Endothelial cell of umbilical vein (primary cell): Measurements from ENCODE around the gene NFE2L1. TPM values are rescaled to one million over a fixed set of nuclear protein-coding genes. Genes with fewer than 3 reads are reported as not detected.

Source experiments
- BruUV-seq: library from RNA; stranded (reverse); fragments of 400-500 nt; replicated peaks from 2 replicates; lab custom pipeline; 2021; lab: Mats Ljungman, UMichigan
- CTCF ChIA-PET: fragments of 300-600, 350-600 bp; sonication (Branson Sonifier 250); formaldehyde crosslinking; loops from one replicate; lab custom pipeline; 2021; ENCODE audit warnings: antibody characterized with exemption, inconsistent platforms; lab: Charles Lee
- POLR2A ChIA-PET: fragments of 300-600, 350-600 bp; sonication (Branson Sonifier 250); formaldehyde crosslinking; loops from one replicate; lab custom pipeline; 2021; ENCODE audit warnings: antibody characterized with exemption, inconsistent platforms; lab: Charles Lee
- DNase-seq: peaks from one replicate; pipeline ENCODE4 v3.0.0-alpha.2; 2011; ENCODE audit warnings: low read depth, low spot score
- FAIRE-seq: peaks from 2 replicates; lab custom pipeline; 2011; peaks lifted over from hg19 to GRCh38; lab: Jason Lieb, UNC
- H2AFZ ChIP-seq: 2 replicates; pipeline ENCODE4 v1.6.0; 2012; ENCODE audit warnings: low read depth, low read length, control low read depth, inconsistent platforms
- H3K27ac ChIP-seq: 2 replicates; pipeline ENCODE4 v1.5.1; 2011; ENCODE audit warnings: low read depth, mild to moderate bottlenecking, control low read depth, low read length, moderate library complexity; ENCODE audit not compliant: insufficient read depth
- H3K27me3 ChIP-seq, 2 experiments: 2 replicates each; pipeline versions ENCODE4 v1.6.0 to v1.6.1; 2011; ENCODE audit warnings: low read length in 2 of 2, mixed read lengths in 1 of 2; ENCODE audit not compliant: control insufficient read depth in 2 of 2, insufficient read depth in 2 of 2
- H3K36me3 ChIP-seq, 2 experiments: 2 replicates in 1 of 2; 3 replicates in 1 of 2; pipeline ENCODE4 v1.5.1; 2011; ENCODE audit warnings: low read length in 2 of 2, mild to moderate bottlenecking in 1 of 2, moderate library complexity in 1 of 2; ENCODE audit not compliant: control insufficient read depth in 2 of 2, insufficient read depth in 2 of 2; ENCODE audit errors: extremely low read depth in 1 of 2
- H3K4me1 ChIP-seq: 3 replicates; pipeline ENCODE4 v1.5.1; 2011; ENCODE audit warnings: mild to moderate bottlenecking, low read length; ENCODE audit not compliant: control insufficient read depth, insufficient read depth; ENCODE audit errors: extremely low read depth
- H3K4me2 ChIP-seq: 2 replicates; pipeline ENCODE4 v1.6.1; 2011; ENCODE audit warnings: low read length, control low read depth, mixed read lengths; ENCODE audit not compliant: insufficient read depth
- H3K4me3 ChIP-seq, 3 experiments: fragments of 200-600 bp in 1 of 3; sonication (generic), shearing (Covaris generic) in 1 of 3; replicated peaks in 1 of 3; 2 replicates each; pipeline ENCODE4 v1.5.1; 2011 to 2016; ENCODE audit warnings: control low read depth in 3 of 3, low read length in 3 of 3, mild to moderate bottlenecking in 2 of 3, inconsistent platforms in 1 of 3, low read depth in 1 of 3, moderate library complexity in 1 of 3; ENCODE audit not compliant: insufficient read depth in 1 of 3
- H3K79me2 ChIP-seq: 2 replicates; pipeline ENCODE4 v1.6.0; 2012; ENCODE audit warnings: low read length, inconsistent platforms; ENCODE audit not compliant: control insufficient read depth, insufficient read depth
- H3K9ac ChIP-seq: replicated peaks from 2 replicates; pipeline ENCODE3; 2011; ENCODE audit warnings: low read length, control low read depth; ENCODE audit not compliant: insufficient read depth; ENCODE audit errors: extremely low read depth
- H3K9me1 ChIP-seq: replicated peaks from 3 replicates; pipeline ENCODE4 v1.6.0; 2011; ENCODE audit warnings: mild to moderate bottlenecking, low read length; ENCODE audit not compliant: control insufficient read depth, insufficient read depth; ENCODE audit errors: extremely low read depth
- H3K9me3 ChIP-seq: replicated peaks from 2 replicates; pipeline ENCODE4 v1.5.1; 2012; ENCODE audit warnings: low read length, inconsistent platforms; ENCODE audit not compliant: control insufficient read depth, insufficient read depth
- H4K20me1 ChIP-seq: replicated peaks from 2 replicates; pipeline ENCODE3; 2011; ENCODE audit warnings: mild to moderate bottlenecking, low read length; ENCODE audit not compliant: control insufficient read depth, insufficient read depth; ENCODE audit errors: extremely low read depth
- FOS ChIP-seq: IDR thresholded peaks from 2 replicates; pipeline ENCODE4 v1.6.1; 2011; ENCODE audit warnings: mild to moderate bottlenecking, low read length, moderate library complexity, borderline replicate concordance; ENCODE audit not compliant: insufficient read depth
- GATA2 ChIP-seq: IDR thresholded peaks from 2 replicates; pipeline ENCODE4 v1.7.0; 2011; ENCODE audit warnings: low read depth, mild to moderate bottlenecking, moderate library complexity, mixed read lengths, low read length; ENCODE audit not compliant: insufficient read length, insufficient read depth
- JUN ChIP-seq: IDR thresholded peaks from 2 replicates; pipeline ENCODE4 v1.6.1; 2011; ENCODE audit warnings: borderline replicate concordance, low read depth; ENCODE audit not compliant: insufficient read length, insufficient read depth
- MYC ChIP-seq: IDR thresholded peaks from one replicate; pipeline ENCODE4 v1.6.1; 2011; ENCODE audit warnings: mild to moderate bottlenecking, low read depth, low read length
- POLR2A ChIP-seq: IDR thresholded peaks from 2 replicates; pipeline ENCODE4 v1.6.1; 2012; ENCODE audit warnings: low read depth, mild to moderate bottlenecking, control low read depth, low read length
- dilution Hi-C: fragments of 300-500 bp; cut with MboI; formaldehyde crosslinking; loops from one replicate; pipeline ENCODE4 v1.15.0; 2019; ENCODE audit warnings: low sequenced_read_pairs; ENCODE audit not compliant: extremely low pct_ligation_motif_present
- intact Hi-C: fragments of 100-400 bp; cut with micrococcal nuclease; formaldehyde crosslinking; loops from one replicate; pipeline ENCODE4 v1.10.0; 2022
- polyA plus RNA-seq, 4 experiments: library from polyadenylated mRNA; depleted of rRNA in 3 of 4; stranded (reverse) in 3 of 4; unstranded in 1 of 4; fragments of >200 nt; gene quantifications; 2 replicates each; pipeline versions ENCODE4 v1.2.1 to v1.2.3, GENCODE V29; 2011 to 2012; ENCODE audit warnings: missing spikeins in 1 of 4
- total RNA-seq: library from RNA; stranded (reverse); gene quantifications from 2 replicates; pipeline ENCODE4 v1.2.3, GENCODE V29; 2021
- TF ChIP-seq, protein P1 (sequence below): IDR thresholded peaks from 2 replicates; pipeline ENCODE4 v1.6.1; 2011; ENCODE audit not compliant: insufficient read depth, insufficient read length
- TF ChIP-seq, protein P2 (sequence below), 2 donors: IDR thresholded peaks; 1 replicate in 1 of 2; 2 replicates in 1 of 2; pipeline ENCODE4 v1.5.1; 2011; ENCODE audit warnings: low read length in 2 of 2, mild to moderate bottlenecking in 2 of 2, moderate library complexity in 2 of 2, control low read depth in 1 of 2, inconsistent platforms in 1 of 2, low read depth in 1 of 2; ENCODE audit not compliant: insufficient read depth in 1 of 2; ENCODE audit errors: extremely low read depth in 1 of 2

Gene NFE2L1
- total and polyA plus RNA-seq, 2 donors (not counting 3 experiments of a cell fraction or from before 2014, with no cell fraction given): 187 to 236 TPM

DNA sequence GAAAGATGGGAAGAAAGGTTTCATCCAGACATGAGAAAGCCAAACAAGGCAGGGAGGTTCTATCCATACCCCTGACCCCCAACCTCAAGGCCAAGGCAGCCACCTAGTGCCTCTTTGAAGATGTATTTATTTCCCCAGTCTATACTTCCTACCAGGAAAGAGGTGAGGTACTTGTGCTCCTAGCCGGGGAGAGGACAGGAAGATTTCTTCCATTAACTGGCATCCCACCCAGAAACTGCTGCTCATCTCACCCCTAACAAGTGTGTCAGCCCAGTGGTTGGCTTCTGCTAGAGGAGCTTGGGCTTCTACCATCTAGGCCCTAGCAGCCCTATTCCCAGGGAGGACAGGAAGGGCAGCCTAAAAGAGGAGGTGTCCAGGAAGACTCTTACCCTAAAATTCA lies 19.4 kb upstream of the NFE2L1 start:
- no peak for DNase-seq
- Histone ChIP-seq H3K9me3 (no peaks in the 10 kb centered on the region), H3K27ac (no peak overlapping the region), H3K27me3 (no peaks in the 10 kb centered on the region), H3K4me2 (no peak overlapping the region), H3K4me1 (peaks cover 21% of the 10 kb centered on the region), H2AFZ (no peak overlapping the region), H4K20me1 (no peaks in the 10 kb centered on the region), H3K79me2 (no peaks in the 10 kb centered on the region), H3K9me1 (no peaks in the 10 kb centered on the region), H3K36me3 (no peaks in the 10 kb centered on the region), H3K4me3 (no peak overlapping the region), H3K9ac (no peak overlapping the region)
- TF ChIP-seq GATA2 (no peak), JUN (no peak), POLR2A (no peak), FOS (no peak), MYC (no peak)
- TF ChIP-seq, protein P1, sequence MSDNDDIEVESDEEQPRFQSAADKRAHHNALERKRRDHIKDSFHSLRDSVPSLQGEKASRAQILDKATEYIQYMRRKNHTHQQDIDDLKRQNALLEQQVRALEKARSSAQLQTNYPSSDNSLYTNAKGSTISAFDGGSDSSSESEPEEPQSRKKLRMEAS: no peak
- TF ChIP-seq, protein P2, sequence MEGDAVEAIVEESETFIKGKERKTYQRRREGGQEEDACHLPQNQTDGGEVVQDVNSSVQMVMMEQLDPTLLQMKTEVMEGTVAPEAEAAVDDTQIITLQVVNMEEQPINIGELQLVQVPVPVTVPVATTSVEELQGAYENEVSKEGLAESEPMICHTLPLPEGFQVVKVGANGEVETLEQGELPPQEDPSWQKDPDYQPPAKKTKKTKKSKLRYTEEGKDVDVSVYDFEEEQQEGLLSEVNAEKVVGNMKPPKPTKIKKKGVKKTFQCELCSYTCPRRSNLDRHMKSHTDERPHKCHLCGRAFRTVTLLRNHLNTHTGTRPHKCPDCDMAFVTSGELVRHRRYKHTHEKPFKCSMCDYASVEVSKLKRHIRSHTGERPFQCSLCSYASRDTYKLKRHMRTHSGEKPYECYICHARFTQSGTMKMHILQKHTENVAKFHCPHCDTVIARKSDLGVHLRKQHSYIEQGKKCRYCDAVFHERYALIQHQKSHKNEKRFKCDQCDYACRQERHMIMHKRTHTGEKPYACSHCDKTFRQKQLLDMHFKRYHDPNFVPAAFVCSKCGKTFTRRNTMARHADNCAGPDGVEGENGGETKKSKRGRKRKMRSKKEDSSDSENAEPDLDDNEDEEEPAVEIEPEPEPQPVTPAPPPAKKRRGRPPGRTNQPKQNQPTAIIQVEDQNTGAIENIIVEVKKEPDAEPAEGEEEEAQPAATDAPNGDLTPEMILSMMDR (IDR thresholded peaks at IDR 0.05; ENCODE audit: extremely low read depth in 1 of 2, insufficient read depth in 1 of 2, low read depth in 1 of 2, low read length in 2 of 2): no peak
- no TSS peak for BruUV-seq
- ChIA-PET CTCF (interaction anchor here (1.0 to 7.3 kb wide), 4 partner anchors 26 to 102 kb away, joined by 4 to 210 read pairs (median 42); no protein-coding TSS in a partner anchor), POLR2A (no interaction called here)
- no peak for FAIRE-seq
- dilution Hi-C loops (no loop called here), intact Hi-C loops (loop anchor here (5.0 to 10.0 kb wide), 3 partner anchors 189 to 306 kb away; no protein-coding TSS in a partner anchor)
